WTC11 (cell line): ENCODE data around the gene B3GAT1. TPM values are rescaled to one million over a fixed set of nuclear protein-coding genes. Genes with fewer than 3 reads are reported as not detected.

Experiments
- ATF6 ChIP-seq: sonication (generic); formaldehyde crosslinking; IDR thresholded peaks from 2 replicates; pipeline ENCODE4 v1.8.1; 2023; ENCODE audit warnings: mild to moderate bottlenecking, missing genetic modification reagents
- ELF4 ChIP-seq: sonication (generic); formaldehyde crosslinking; IDR thresholded peaks from 2 replicates; pipeline ENCODE4 v1.8.1; 2022; ENCODE audit warnings: low read depth, mild to moderate bottlenecking, moderate library complexity, missing genetic modification reagents
- ERG ChIP-seq: fragments of 250-450 bp; sonication (Bioruptor Pico); IDR thresholded peaks from 2 replicates; pipeline ENCODE4 v1.8.0; 2021; ENCODE audit warnings: mild to moderate bottlenecking
- ESRRA ChIP-seq: sonication (generic); formaldehyde crosslinking; IDR thresholded peaks from 2 replicates; pipeline ENCODE4 v1.8.1; 2022; ENCODE audit warnings: mild to moderate bottlenecking, missing genetic modification reagents, borderline replicate concordance
- IRF2 ChIP-seq: sonication (generic); formaldehyde crosslinking; IDR thresholded peaks from 2 replicates; pipeline ENCODE4 v1.8.0; 2022; ENCODE audit warnings: low read depth, missing genetic modification reagents, borderline replicate concordance
- JUN ChIP-seq: sonication (generic); formaldehyde crosslinking; IDR thresholded peaks from 2 replicates; pipeline ENCODE4 v1.8.0; 2023; ENCODE audit warnings: mild to moderate bottlenecking, missing genetic modification reagents
- PREB ChIP-seq: sonication (generic); formaldehyde crosslinking; IDR thresholded peaks from 2 replicates; pipeline ENCODE4 v1.8.1; 2022; ENCODE audit warnings: mild to moderate bottlenecking, missing genetic modification reagents, moderate library complexity, borderline replicate concordance
- SMAD3 ChIP-seq: sonication (generic); formaldehyde crosslinking; IDR thresholded peaks from 2 replicates; pipeline ENCODE4 v1.8.0; 2022; ENCODE audit warnings: missing genetic modification reagents, mild to moderate bottlenecking, borderline replicate concordance
- SOX15 ChIP-seq: fragments of 250-450 bp; sonication (Bioruptor Pico); IDR thresholded peaks from 2 replicates; pipeline ENCODE4 v1.9.0; 2021; ENCODE audit warnings: mild to moderate bottlenecking
- SP1 ChIP-seq: sonication (generic); formaldehyde crosslinking; conservative IDR thresholded peaks from 2 replicates; pipeline ENCODE4 v1.8.1; 2022; ENCODE audit warnings: missing genetic modification reagents
- TCF7 ChIP-seq: sonication (generic); formaldehyde crosslinking; IDR thresholded peaks from 2 replicates; pipeline ENCODE4 v1.8.0; 2022; ENCODE audit warnings: mild to moderate bottlenecking, low read depth, missing genetic modification reagents, moderate library complexity
- USF2 ChIP-seq: sonication (generic); formaldehyde crosslinking; IDR thresholded peaks from 2 replicates; pipeline ENCODE4 v1.8.1; 2023; ENCODE audit warnings: mild to moderate bottlenecking, missing genetic modification reagents, moderate library complexity
- ZBTB43 ChIP-seq: sonication (generic); formaldehyde crosslinking; IDR thresholded peaks from 2 replicates; pipeline ENCODE4 v1.8.1; 2023; ENCODE audit warnings: mild to moderate bottlenecking, missing genetic modification reagents
- ZMAT4 ChIP-seq: fragments of 250-450 bp; sonication (Bioruptor Pico); IDR thresholded peaks from 2 replicates; pipeline ENCODE4 v1.9.0; 2021; ENCODE audit warnings: mild to moderate bottlenecking
- ZNF138 ChIP-seq: sonication (generic); formaldehyde crosslinking; conservative IDR thresholded peaks from 2 replicates; pipeline ENCODE4 v1.8.1; 2022; ENCODE audit warnings: mild to moderate bottlenecking, moderate library complexity, missing genetic modification reagents
- ZNF219 ChIP-seq: sonication (generic); formaldehyde crosslinking; IDR thresholded peaks from 2 replicates; pipeline ENCODE4 v1.8.0; 2023; ENCODE audit warnings: missing genetic modification reagents, mild to moderate bottlenecking, borderline replicate concordance
- ZNF232 ChIP-seq: sonication (generic); formaldehyde crosslinking; IDR thresholded peaks from 2 replicates; pipeline ENCODE4 v1.8.0; 2022; ENCODE audit warnings: mild to moderate bottlenecking, missing genetic modification reagents
- ZNF396 ChIP-seq: fragments of 250-450 bp; sonication (Bioruptor Pico); IDR thresholded peaks from 2 replicates; pipeline ENCODE4 v1.8.0; 2021; ENCODE audit warnings: mild to moderate bottlenecking, moderate library complexity, borderline replicate concordance
- ZNF416 ChIP-seq: fragments of 250-450 bp; sonication (Bioruptor Pico); IDR thresholded peaks from 2 replicates; pipeline ENCODE4 v1.9.0; 2021; ENCODE audit warnings: mild to moderate bottlenecking, inconsistent platforms
- ZNF423 ChIP-seq: fragments of 250-450 bp; sonication (Bioruptor Pico); IDR thresholded peaks from 2 replicates; pipeline ENCODE4 v2.1.2; 2022; ENCODE audit warnings: mild to moderate bottlenecking, moderate library complexity
- total RNA-seq: library from RNA; stranded (reverse); gene quantifications from 3 replicates; pipeline ENCODE4 v1.2.3, GENCODE V29; 2021
- TF ChIP-seq, protein P1 (sequence below): sonication (generic); formaldehyde crosslinking; IDR thresholded peaks from 2 replicates; pipeline ENCODE4 v1.8.0; 2023; ENCODE audit warnings: missing genetic modification reagents, mild to moderate bottlenecking, borderline replicate concordance
- TF ChIP-seq, protein P2 (sequence below): sonication (generic); formaldehyde crosslinking; conservative IDR thresholded peaks from 2 replicates; pipeline ENCODE4 v1.8.1; 2022; ENCODE audit warnings: mild to moderate bottlenecking, missing genetic modification reagents
- TF ChIP-seq, protein P3 (sequence below): sonication (generic); formaldehyde crosslinking; IDR thresholded peaks from 2 replicates; pipeline ENCODE4 v1.8.1; 2023; ENCODE audit warnings: mild to moderate bottlenecking, moderate library complexity, missing genetic modification reagents

Gene B3GAT1
- total RNA-seq, 1 experiment from 2014 or later, result 30.0 TPM

- TF ChIP-seq ZBTB43 (CRISPR knock-in tag), result 0 out of 2 replicates have a peak, but pooled peaks have one; percentile 78
- TF ChIP-seq ESRRA (CRISPR knock-in tag), result 0 out of 2 replicates have a peak, but pooled peaks have one; percentile 24
- TF ChIP-seq, protein P1, sequence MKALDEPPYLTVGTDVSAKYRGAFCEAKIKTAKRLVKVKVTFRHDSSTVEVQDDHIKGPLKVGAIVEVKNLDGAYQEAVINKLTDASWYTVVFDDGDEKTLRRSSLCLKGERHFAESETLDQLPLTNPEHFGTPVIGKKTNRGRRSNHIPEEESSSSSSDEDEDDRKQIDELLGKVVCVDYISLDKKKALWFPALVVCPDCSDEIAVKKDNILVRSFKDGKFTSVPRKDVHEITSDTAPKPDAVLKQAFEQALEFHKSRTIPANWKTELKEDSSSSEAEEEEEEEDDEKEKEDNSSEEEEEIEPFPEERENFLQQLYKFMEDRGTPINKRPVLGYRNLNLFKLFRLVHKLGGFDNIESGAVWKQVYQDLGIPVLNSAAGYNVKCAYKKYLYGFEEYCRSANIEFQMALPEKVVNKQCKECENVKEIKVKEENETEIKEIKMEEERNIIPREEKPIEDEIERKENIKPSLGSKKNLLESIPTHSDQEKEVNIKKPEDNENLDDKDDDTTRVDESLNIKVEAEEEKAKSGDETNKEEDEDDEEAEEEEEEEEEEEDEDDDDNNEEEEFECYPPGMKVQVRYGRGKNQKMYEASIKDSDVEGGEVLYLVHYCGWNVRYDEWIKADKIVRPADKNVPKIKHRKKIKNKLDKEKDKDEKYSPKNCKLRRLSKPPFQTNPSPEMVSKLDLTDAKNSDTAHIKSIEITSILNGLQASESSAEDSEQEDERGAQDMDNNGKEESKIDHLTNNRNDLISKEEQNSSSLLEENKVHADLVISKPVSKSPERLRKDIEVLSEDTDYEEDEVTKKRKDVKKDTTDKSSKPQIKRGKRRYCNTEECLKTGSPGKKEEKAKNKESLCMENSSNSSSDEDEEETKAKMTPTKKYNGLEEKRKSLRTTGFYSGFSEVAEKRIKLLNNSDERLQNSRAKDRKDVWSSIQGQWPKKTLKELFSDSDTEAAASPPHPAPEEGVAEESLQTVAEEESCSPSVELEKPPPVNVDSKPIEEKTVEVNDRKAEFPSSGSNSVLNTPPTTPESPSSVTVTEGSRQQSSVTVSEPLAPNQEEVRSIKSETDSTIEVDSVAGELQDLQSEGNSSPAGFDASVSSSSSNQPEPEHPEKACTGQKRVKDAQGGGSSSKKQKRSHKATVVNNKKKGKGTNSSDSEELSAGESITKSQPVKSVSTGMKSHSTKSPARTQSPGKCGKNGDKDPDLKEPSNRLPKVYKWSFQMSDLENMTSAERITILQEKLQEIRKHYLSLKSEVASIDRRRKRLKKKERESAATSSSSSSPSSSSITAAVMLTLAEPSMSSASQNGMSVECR (CRISPR knock-in tag), result no peak
- TF ChIP-seq, protein P2, sequence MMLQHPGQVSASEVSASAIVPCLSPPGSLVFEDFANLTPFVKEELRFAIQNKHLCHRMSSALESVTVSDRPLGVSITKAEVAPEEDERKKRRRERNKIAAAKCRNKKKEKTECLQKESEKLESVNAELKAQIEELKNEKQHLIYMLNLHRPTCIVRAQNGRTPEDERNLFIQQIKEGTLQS (CRISPR knock-in tag), result no peak
- no peak for TF ChIP-seq IRF2 (CRISPR knock-in tag)
- TF ChIP-seq, protein P3, sequence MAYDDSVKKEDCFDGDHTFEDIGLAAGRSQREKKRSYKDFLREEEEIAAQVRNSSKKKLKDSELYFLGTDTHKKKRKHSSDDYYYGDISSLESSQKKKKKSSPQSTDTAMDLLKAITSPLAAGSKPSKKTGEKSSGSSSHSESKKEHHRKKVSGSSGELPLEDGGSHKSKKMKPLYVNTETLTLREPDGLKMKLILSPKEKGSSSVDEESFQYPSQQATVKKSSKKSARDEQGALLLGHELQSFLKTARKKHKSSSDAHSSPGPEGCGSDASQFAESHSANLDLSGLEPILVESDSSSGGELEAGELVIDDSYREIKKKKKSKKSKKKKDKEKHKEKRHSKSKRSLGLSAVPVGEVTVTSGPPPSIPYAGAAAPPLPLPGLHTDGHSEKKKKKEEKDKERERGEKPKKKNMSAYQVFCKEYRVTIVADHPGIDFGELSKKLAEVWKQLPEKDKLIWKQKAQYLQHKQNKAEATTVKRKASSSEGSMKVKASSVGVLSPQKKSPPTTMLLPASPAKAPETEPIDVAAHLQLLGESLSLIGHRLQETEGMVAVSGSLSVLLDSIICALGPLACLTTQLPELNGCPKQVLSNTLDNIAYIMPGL (CRISPR knock-in tag), result 0 out of 2 replicates have a peak, but pooled peaks have one; percentile 57
- TF ChIP-seq ZMAT4 (CRISPR knock-in tag), result no peak
- TF ChIP-seq ATF6 (CRISPR knock-in tag), result no peak
- no peak for TF ChIP-seq SOX15
- no peak for TF ChIP-seq ZNF138 (CRISPR knock-in tag)
- no peak for TF ChIP-seq JUN
- TF ChIP-seq SP1, result peak; percentile 72
- no peak for TF ChIP-seq SMAD3 (CRISPR knock-in tag)
- TF ChIP-seq ZNF423 (CRISPR knock-in tag), result no peak
- TF ChIP-seq ZNF396 (CRISPR knock-in tag), result no peak
- no peak for TF ChIP-seq USF2 (CRISPR knock-in tag)
- TF ChIP-seq ERG (CRISPR knock-in tag), result no peak
- TF ChIP-seq PREB (CRISPR knock-in tag), result no peak
- no peak for TF ChIP-seq ELF4
- no peak for TF ChIP-seq ZNF416 (CRISPR knock-in tag)
- TF ChIP-seq ZNF232 (CRISPR knock-in tag), result no peak
- no peak for TF ChIP-seq TCF7
- TF ChIP-seq ZNF219 (CRISPR knock-in tag), result no peak
Measured at GRCh38 chr11:134360050-134360835, 51.8 kb downstream of the B3GAT1 start (continued).
